ENCODE data around the gene DOK6. TPM values are rescaled to one million over a fixed set of nuclear protein-coding genes. Genes with fewer than 3 reads are reported as not detected.
A peak's percentile ranks its signal among the peaks of the same experiment; 100 is the strongest.
"Not testable (repeated sequence)": the region's sequence is repeated elsewhere in the genome, so short reads cannot be mapped to it uniquely, and the experiment has no call there.

DOK6 gene
- total RNA-seq, 1 experiment from 2014 or later: 0.18 TPM

- no peak for DNase-seq (ENCODE audit: low read depth)
These were observed 458.2 kb downstream of the DOK6 start for GRCh38 chr18:69858897-69859296.

DNA sequence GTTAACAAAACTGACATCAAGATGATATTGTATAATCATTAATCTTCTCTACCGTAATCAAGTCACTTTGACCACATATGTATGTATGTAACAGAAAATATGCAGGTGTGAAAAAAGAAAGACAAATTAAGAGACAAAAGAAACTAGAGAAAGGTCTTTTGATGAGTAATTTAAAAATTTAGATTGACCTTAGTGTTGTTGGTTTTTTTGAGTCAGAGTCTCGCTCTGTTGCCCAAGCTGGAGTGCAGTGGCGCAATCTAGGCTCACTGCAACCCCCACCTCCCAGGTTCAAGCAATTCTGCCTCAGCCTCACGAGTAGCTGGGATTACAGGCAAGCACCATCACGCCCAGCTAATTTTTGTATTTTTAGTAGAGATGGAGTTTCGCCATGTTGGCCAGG lies 464.1 kb downstream of the DOK6 start:
- DNase-seq (ENCODE audit: low read depth): not testable (repeated sequence)

GRCh38 chr18:69865776-69866175 lies 465.1 kb downstream of the DOK6 start:
- no peak for DNase-seq (ENCODE audit: low read depth)

GRCh38 chr18:69866212-69866611 lies 465.5 kb downstream of the DOK6 start:
- DNase-seq (ENCODE audit: low read depth): no peak

GRCh38 chr18:69870736-69871135 lies 470.0 kb downstream of the DOK6 start:
- no peak for DNase-seq (ENCODE audit: low read depth)

GRCh38 chr18:69871363-69871762 lies 470.7 kb downstream of the DOK6 start:
- no peak for DNase-seq (ENCODE audit: low read depth)

GRCh38 chr18:69872661-69873060 lies 472.0 kb downstream of the DOK6 start:
- no peak for DNase-seq (ENCODE audit: low read depth)

- peak; percentile 22 for DNase-seq (ENCODE audit: low read depth)
These were observed 473.4 kb downstream of the DOK6 start for GRCh38 chr18:69874058-69874457.

DNA sequence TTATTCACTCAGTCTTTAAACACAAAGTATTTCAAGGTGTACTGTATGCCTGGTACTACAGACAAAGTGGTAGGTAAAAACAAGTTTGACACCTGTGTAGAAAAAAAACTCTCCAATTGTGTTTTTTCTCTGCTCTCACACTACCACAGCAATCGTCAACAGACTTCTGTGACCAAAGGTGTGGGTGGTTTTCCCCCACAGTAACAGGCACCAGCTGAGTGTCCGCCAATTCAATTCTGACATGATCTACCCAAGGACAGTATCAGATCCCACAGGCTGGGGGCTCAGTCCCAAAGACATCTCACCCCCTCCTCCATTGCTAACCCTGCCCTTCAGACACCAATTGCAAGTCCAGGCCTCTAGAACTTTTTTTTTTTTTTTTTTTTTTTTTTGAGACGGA lies 475.8 kb downstream of the DOK6 start:
- no peak for DNase-seq (ENCODE audit: low read depth)

GRCh38 chr18:69878213-69878933 lies 477.7 kb downstream of the DOK6 start:
- no peak for DNase-seq (ENCODE audit: low read depth)

DNA sequence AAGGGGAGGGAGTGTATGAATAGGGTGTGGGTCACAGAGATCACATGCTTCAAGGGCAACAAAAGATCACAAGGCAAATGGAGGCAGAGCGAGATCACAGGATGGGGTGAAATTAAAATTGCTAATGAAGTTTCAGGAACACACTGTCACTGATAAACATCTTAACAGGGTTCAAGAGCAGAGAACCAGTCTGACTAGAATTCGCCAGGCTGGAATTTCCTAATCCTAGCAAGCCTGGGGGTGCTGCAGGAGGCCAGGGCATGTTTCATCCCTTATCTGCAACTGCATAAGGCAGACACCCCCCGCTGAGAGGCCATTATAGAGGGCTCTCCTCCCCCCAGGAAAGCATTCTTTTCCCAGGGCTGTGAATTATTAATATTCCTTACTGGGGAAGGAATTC lies 478.4 kb downstream of the DOK6 start:
- DNase-seq (ENCODE audit: low read depth): not testable (repeated sequence)

- DNase-seq (ENCODE audit: low read depth): no peak
These were observed 479.4 kb downstream of the DOK6 start for GRCh38 chr18:69880083-69880482.

DNA sequence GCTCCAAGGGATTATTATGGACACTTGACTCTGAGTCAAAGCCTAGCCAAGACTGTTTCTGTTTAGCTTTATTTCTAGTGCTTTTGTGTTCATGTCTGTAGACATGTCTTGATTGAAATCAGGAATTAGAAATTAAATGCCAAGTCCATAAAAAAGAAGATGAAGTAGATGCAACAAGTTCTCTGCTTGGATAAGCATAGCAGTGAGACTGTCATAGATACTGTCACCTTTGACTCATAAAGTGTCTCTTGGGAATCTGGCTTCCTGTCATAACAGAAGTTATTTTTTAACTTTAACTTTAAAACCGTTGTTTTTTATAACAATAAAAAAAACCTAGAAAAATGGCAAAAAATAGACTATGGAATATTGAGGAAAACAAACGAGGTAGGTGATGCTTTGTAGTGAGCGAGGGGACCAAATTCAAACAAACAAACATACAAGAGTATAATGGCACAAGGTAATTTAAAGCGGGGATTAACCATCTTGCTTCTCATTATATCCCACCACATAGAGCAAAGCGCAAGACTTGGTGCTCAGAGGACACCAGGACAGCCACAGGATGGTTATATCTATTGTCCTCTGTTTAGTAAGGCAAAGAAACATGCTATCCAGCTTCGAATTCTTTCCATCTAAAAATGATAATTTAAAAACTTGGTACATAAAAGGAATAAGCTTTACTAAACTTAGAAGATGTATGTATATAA lies 482.4 kb downstream of the DOK6 start:
- DNase-seq (ENCODE audit: low read depth): no peak

DNA sequence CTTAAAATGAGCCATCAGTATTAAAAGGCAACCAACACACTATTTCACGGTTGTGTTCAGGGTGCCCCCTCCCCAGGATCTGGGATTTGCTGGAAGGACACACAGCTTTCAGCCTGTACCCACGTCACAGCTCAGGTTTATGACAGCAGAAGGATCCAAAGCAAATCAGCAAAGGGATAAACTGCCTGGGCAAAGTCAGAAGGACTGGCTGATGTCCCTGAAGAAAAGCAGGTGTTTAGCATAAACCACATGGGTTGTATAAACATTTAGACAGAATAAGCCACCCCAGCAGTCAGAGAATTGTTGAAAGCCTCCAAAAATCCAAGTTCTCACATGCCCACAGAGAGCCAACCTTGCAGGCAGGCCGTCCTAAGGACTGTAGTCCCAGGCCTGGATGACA lies 483.1 kb downstream of the DOK6 start:
- DNase-seq (ENCODE audit: low read depth): no peak

GRCh38 chr18:69885355-69885754 lies 484.7 kb downstream of the DOK6 start:
- DNase-seq (ENCODE audit: low read depth): no peak

GRCh38 chr18:69885841-69886531 lies 485.3 kb downstream of the DOK6 start:
- DNase-seq (ENCODE audit: low read depth): no peak

DNA sequence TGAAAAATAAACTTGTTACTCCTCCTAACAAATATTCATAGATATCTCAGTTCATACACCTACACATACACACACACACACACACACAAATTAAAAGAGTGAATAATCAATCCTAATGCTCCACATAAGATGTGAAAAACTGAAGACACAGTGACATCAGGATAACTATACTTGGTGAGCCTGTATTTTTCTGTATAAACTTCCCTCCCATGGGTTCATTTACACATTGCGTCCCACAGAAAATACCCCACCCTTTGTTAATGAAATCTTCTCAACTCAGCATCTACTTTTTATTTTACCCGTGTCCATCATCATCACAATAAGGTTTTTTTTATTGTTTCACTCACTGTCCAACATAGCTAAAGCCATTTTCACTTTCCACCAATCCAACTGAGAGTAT lies 486.6 kb downstream of the DOK6 start:
- no peak for DNase-seq (ENCODE audit: low read depth)

GRCh38 chr18:69889009-69889408 lies 488.3 kb downstream of the DOK6 start:
- DNase-seq (ENCODE audit: low read depth): no peak

DNA sequence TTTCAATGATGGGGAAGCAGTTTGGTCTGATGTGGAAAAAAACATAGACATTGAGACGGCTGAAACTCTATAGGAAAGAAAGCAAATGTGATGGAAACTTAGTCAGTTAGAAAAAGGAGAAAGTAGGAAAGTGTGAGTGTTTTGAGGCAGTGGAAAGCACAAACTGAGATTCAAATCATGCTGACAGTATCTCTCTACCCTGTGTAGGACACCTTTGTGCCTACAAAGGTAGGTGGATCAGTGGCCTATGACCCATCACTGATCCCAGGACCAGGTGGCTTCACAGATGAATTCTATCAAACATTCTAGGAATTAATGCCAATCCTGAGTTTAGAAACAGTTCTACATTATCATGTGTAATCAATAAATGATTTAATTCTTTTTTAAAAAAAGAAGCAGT lies 489.9 kb downstream of the DOK6 start:
- no peak for DNase-seq (ENCODE audit: low read depth)

DNA sequence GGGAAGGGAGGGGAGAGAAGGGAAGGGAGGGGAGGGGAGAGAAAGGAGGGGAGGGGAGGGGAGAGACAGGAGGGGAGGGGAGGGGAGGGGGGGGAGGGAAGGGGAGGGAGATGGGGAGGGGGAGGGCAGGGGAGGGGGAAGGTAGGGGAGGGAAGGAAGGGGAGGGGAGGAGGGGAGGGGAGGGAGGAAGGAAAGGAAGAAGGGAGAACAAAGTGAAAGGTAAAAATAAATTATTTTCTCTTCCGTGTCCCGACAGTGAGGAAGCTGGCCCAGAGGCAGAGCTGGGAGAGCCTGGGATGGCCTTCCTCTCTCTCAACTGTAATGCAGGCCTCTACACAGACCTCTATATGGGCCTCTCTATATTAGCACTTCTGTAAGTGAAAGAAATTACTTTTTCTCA lies 493.8 kb downstream of the DOK6 start:
- DNase-seq (ENCODE audit: low read depth): no peak

DNA sequence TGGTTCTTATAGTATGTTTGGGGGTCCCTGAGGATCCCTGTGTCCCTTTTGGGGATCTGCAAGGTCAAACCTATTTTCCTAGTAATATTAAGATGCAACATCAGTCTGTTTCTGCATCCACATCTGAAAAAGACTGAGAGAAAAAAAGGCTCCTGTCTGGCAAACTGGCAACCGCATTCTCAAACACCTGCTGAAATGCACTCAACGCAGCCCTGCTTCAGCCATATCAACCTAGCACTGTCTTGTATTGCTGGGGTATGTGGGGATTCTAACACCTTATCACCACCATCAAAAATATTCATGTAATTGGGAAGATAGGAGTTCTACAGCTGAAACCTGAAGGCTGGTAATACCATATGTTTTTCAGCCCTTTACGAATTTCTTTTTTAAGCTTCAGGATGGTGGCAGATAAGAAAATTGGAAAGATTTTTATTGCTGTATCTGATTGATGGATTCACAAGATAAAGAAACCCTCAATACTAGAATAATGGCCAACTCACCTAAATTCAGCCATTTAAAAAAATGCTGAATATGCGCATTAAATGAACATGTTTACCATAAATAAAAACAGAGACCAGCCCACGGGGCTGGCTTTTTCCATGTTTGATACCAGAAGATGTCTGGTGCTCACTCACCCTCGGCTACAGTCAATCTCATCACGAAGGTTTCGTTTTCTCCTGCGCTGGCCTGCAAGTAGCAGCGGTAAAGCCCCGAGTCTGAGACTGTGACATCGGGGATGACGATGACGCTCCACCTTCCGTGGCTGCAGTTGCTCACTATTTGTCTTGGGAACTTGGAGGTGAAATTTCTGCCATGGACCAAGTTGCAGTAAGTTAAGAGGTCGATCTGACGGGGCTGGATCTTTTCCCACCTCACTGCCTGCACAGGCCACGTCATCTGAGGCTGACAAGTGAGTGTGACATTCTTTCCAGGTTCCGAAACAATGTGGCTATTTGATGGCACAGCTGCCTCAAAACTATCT lies 494.7 kb downstream of the DOK6 start:
- DNase-seq (ENCODE audit: low read depth): no peak
